Duodenal mucosa (tissue), 2 donors: ENCODE data around the gene PYROXD2.

ENCODE experiments used
- H3K27ac ChIP-seq: one replicate; pipeline ENCODE4 v1.7.0; 2013; ENCODE audit warnings: low read depth, low read length
- H3K27me3 ChIP-seq, 2 donors: one replicate each; pipeline ENCODE4 v1.7.0; 2013; ENCODE audit warnings: low read length in 2 of 2, control low read depth in 1 of 2; ENCODE audit not compliant: insufficient read depth in 2 of 2, control insufficient read depth in 1 of 2
- H3K36me3 ChIP-seq, 2 donors: one replicate each; pipeline ENCODE4 v1.7.0; 2013; ENCODE audit warnings: low read length in 2 of 2, control low read depth in 1 of 2; ENCODE audit not compliant: insufficient read depth in 2 of 2, control insufficient read depth in 1 of 2
- H3K4me1 ChIP-seq, 2 donors: one replicate each; pipeline ENCODE4 v1.7.0; 2013; ENCODE audit warnings: low read length in 2 of 2, control low read depth in 1 of 2; ENCODE audit not compliant: insufficient read depth in 2 of 2, control insufficient read depth in 1 of 2
- H3K4me3 ChIP-seq, 2 donors: one replicate each; pipeline ENCODE4 v1.7.0; 2013; ENCODE audit warnings: low read length in 2 of 2, low read depth in 1 of 2
- H3K9ac ChIP-seq, 2 donors: one replicate each; pipeline ENCODE4 v1.7.0; 2013; ENCODE audit warnings: low read length in 2 of 2, low read depth in 1 of 2
- H3K9me3 ChIP-seq, 2 donors: one replicate each; pipeline ENCODE4 v1.7.0; 2013; ENCODE audit warnings: low read length in 2 of 2, control low read depth in 1 of 2; ENCODE audit not compliant: control insufficient read depth in 1 of 2

Gene PYROXD2

DNA sequence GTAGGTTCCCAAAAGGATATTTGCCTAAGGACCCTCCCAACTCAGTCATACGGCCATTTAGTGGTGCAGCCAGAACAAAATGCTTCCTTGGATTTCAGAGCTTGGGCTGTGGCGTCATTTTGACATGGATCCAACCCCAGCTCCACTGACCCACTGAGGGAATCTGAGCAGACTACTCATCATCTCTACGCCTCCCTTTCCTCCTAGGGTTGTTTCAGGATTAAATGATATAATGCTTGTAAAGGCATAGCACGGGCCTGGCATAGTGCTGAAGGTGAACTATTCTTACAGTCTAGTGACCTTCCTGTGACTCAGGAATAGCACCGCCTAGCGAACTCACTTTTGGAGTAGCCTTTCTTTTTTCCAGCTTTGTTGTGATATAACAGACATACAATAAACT, 76.7 kb downstream of the PYROXD2 start:
- H3K9me3 ChIP-seq: no peaks in the 10 kb centered on the region
- no peak overlapping the region for H3K27ac ChIP-seq
- no peaks in the 10 kb centered on the region for H3K36me3 ChIP-seq
- no peaks in the 10 kb centered on the region for H3K27me3 ChIP-seq
- H3K9ac ChIP-seq: no peak overlapping the region
- peaks cover 0 to 6% of the 10 kb centered on the region in 2 donors for H3K4me1 ChIP-seq
- H3K4me3 ChIP-seq: no peak overlapping the region

GRCh38 chr10:98337484-98337883, 77.5 kb downstream of the PYROXD2 start:
- Histone ChIP-seq H3K27ac (no peak overlapping the region), H3K36me3 (no peaks in the 10 kb centered on the region), H3K9ac (no peak overlapping the region), H3K9me3 (no peaks in the 10 kb centered on the region), H3K4me1 (peaks cover 0 to 6% of the 10 kb centered on the region in 2 donors), H3K27me3 (no peaks in the 10 kb centered on the region), H3K4me3 (no peak overlapping the region)
